ACHN (cell line): ENCODE results near the gene SERPINB2.

ENCODE experiments used
- DNase-seq: peaks from one replicate; pipeline ENCODE4 v3.0.0-alpha.2; 2015
- in situ Hi-C: cut with HindIII; loops from 2 replicates; pipeline ENCODE4 v1.10.0; 2017; ENCODE audit warnings: low sequenced_read_pairs, low pct_ligation_motif_present, low pct_unique_long_range_greater_than_20kb

SERPINB2 gene, protein sequence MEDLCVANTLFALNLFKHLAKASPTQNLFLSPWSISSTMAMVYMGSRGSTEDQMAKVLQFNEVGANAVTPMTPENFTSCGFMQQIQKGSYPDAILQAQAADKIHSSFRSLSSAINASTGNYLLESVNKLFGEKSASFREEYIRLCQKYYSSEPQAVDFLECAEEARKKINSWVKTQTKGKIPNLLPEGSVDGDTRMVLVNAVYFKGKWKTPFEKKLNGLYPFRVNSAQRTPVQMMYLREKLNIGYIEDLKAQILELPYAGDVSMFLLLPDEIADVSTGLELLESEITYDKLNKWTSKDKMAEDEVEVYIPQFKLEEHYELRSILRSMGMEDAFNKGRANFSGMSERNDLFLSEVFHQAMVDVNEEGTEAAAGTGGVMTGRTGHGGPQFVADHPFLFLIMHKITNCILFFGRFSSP

DNA sequence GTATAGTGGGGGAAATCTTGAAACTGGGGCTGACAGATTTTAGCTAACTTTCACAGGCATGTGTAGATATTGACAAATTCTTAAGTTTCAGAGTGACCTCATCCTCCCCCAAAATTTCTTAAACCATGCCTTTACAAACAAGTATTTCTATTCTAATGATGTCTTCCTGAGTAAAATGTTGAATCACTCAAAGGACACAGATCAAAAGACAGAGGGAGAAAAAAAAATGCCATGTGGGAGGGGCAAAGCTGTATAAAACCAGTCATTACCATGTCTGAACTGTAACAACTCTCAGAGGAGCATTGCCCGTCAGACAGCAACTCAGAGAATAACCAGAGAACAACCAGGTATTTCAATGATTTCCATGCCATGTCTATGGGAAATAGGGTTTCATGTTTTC, at the start of gene SERPINB2:
Gene SERPINB2 (plus strand): TSS at position 282 of the 400 bp plus-strand sequence. CDS start 3,740 bp downstream, outside the sequence.
- DNase-seq: no peak
- in situ Hi-C loops: no loop called here

DNA sequence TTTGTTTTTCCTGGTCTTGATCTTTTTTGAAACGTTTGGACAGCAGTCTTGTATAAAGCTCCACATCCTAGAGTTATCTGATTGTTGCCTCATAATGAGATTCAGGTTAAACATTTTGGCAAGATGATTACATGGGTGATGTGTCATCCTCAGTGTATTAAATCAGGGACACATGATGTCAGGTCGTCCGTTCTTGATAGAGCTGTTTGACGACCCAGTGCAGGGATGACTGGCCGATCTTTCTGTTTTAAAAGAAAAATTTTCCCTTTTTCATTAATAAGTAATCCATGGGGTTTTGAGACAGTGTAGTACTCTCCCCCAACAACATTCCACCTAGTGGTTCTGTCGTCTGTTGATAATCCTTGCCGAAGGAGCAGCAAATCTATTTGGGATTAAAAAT, 44.5 kb upstream of the SERPINB2 start:
- DNase-seq: no peak
- in situ Hi-C loops: no loop called here

DNA sequence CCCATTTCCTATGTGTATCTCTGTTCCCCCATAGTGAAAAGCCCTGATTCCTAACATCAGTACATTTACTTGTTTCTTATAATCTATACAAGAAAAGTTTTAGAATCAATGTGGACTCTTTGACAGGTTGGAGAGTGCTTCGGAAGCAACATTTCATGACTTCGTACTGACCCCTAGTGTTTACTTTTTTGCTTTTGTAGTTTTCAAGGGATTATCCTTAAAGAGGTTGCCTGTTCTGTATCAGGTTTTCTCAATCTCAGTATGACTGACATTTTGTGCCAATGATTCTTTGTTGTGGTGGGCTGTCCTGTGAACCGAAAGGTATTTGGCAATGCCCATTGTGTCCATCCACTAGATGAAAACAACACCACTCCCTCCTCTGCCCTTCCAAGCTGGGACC, 43.3 kb upstream of the SERPINB2 start:
- in situ Hi-C loops: no loop called here

DNA sequence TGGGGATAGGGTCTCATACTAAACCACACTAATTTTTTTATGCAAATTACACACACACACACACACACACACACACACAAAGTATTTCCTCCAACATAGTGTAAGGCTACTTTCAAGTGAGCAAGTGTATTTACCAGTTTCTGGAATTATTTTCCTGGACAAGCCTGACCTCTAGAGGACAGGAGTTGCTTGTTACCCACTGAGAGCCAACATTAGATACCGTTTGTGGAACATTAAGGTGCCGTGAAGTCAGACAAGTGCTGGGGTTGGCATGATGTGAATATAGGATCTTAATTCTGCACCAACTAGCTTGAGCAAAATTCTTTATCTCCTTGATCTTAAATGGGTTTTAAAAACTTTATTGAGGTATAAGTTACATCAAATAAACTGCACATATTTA, 39.3 kb upstream of the SERPINB2 start:
- DNase-seq: peak; percentile 54
- in situ Hi-C loops: no loop called here

More for the DNA sequence above, 43.3 kb upstream of the SERPINB2 start:
- DNase-seq: peak; percentile 39

DNA sequence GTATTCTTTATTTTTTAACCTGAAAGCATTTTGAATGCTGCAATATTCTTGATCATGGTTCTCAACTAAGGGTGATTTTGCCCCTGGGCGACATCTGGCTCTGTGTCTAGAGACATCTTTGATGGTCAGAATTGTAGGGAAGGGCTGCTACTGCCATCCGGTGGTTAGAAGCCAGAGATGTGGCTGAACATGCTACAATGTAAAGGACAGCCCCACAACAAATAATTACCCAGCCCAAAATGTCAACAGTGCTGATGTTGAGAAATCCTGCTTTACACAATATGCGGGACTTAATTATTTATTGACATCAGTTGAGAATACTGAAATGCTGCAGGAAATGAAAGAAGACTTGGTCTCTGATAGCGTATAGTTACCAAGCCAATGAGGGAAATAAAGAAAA, 37.5 kb upstream of the SERPINB2 start:
- DNase-seq: peak; percentile 8
- in situ Hi-C loops: no loop called here

DNA sequence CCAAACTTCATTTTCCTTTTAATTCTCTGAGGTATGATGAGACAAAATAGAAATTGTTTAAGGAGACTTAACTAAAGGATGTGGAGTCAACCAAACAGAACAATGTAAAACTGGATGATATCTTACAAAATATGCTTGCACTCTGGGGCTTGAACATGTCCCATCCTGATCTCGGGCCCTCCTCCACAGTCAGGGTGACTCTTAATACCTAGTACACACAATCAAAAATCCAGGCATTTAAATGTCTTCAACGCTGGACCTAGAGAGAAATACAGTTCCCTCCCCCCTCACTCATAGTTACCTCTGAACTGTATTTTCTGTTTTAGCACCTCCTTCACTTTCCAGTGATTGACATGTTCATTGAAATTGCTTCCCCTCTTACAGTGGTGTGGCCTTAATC, 36.9 kb upstream of the SERPINB2 start:
- no peak for DNase-seq
- in situ Hi-C loops: no loop called here

DNA sequence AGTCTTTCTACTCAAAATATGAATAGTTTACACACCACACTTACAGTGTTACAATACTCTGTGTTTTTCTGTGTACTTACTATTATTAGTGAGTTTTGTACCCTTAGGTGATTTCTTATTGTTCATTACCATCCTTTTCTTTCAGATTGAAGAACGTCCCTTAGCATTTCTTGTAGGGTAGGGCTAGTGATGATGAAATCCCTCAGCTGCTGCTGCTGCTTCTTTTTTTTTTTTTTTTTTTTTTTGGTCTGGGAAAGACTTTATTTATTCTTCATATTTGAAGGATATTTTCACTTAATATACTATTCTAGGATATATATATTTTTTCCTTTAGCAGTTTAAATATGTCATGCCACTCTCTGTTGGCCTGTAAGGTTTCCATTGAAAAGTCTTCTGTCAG, 29.0 kb upstream of the SERPINB2 start:
- no peak for DNase-seq
- in situ Hi-C loops: no loop called here

DNA sequence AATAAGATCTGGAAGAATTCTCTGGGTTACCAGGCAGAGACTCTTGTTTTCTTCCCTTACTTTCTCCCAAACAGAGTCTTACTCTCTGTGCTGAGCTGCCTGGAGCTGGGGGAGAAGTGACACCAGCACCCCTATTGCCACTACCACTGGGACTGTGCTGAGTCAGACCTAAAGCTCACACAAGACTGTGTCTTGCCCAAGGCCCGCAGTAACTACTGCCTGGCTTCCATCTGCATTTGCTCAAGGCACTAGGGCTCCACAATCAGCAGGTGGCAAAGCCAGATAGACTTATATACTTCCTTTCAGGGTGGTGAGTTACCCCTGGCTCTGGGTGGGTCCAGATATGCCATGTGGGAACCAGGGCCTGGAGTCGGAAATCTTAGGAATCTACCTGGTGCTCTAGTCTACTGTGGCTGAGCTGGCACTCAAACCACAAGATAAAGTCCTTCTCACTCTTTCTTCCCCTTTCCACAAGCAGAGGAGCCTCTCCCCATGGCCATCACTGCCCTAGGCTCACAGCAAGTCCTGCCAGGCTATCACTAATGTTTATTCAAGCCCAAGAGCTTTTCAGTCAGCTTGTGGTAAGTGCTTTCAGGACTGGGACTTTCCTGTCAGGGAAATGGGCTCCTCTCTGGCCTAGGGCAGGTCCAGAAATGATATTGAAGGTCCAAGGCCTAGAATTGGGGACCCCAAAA, 27.6 kb upstream of the SERPINB2 start:
- no peak for DNase-seq
- in situ Hi-C loops: no loop called here

DNA sequence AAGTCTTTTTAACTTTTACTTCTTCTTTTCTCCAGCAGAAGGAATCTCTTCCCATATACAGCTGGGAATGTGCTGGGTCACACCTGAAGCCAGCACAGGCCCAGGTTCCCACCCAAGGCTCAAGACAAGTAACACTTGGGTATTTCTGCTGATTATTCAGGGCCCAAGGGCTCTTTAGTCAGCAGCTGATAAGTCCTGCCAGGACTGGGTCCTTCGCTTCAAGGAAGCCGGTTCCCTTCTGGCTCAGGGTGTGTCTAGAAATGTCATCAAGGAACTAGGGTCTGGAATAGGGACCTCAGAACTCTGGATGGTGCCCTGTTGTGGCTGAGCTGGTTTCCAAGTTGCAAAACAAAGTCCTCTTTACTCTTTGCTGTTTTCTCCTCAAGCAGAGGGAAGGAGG, 27.0 kb upstream of the SERPINB2 start:
- in situ Hi-C loops: no loop called here
- DNase-seq: no peak

DNA sequence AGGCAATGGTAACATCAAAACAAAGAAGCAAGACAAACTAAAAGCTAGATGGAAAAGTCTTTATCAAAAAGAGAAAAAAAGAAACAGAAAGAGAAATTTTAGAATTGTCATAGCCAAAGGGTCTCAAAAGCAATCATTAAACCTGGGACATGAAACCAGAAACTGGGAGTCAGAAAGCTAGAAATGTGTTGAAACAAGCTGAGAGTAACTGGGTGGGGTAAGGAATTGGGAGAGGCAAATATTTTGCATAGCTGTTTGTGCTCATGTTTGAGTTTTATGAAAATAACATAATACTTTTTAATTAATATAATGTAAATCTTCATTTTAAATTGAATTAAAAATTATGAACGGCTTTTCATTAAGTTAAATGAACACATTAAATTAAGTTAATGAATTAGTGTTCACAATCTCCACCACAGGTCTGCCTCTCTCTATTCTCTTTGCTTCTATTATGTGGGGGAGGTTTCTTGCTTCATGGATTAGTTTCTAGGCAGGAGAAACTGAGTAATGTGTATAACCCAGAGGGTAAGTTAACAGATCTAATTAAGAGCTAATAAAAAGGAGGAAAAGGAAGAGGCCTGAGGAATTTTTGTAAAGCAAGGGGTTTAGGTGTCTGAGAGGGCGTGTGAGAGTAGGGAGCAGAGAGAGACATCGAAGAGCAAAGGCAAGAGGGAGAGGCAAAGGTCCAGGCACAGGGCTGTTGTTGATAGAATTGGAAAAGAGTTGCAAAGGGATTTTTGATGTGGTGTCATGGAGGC, 20.0 kb upstream of the SERPINB2 start:
- DNase-seq: no peak
- in situ Hi-C loops: no loop called here

DNA sequence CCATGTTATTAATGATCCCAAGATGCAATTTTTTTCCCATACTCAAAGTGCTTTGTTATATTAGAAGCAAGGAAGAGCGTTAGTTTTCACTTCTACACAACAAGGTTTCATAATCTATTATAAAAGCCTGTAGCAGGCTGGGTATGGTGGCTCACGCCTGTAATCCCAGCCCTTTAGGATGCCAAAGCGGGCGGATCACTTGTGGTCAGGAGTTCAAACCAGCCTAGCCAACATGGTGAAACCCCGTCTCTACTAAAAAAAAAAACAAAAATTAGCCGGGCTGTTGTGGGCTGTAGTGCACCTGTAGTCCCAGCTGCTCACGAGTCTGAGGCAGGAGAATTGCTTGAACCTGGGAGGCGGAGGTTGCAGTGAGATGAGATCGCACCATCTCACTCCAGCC, 19.0 kb upstream of the SERPINB2 start:
- in situ Hi-C loops: no loop called here
- DNase-seq: no peak

DNA sequence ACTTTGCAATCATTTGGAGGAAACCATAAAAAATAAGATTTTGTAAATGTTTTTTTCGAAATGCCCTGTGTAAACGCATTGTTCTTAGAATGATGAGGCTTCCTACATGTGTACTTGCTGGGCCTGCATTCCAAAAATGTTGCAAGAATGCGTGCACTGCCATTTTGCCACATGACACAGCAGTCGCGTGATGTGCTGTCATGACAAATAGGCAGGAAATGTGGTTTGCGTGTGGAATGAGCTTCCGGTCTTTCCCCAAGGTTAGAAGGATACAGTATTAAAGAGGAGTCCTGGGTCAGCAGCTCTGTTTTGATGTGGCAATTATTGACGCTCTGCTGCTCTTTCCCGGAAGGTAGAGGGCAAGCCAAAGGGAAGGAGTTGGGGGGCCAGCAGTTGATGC, 18.1 kb upstream of the SERPINB2 start:
- in situ Hi-C loops: no loop called here
- DNase-seq: no peak

DNA sequence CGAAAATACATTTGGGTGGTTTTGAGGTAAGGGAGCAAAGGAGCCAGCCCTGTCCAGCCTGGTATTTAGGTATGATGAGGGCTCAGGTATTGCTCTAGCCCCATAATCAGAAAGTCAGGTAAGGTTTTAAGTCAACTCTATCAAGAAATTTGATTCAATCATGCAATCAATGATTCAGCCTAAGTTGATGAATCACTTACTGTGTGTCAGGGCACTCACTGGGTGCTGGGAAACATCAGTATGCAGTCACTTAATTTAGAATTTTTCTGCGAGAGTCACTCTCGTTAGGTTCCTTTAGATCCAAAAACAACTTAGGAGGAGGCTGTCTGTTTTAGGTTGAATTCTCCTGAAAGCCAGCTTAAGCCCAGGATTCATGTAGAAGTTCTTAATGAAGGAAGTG, 17.7 kb upstream of the SERPINB2 start:
- no peak for DNase-seq

DNA sequence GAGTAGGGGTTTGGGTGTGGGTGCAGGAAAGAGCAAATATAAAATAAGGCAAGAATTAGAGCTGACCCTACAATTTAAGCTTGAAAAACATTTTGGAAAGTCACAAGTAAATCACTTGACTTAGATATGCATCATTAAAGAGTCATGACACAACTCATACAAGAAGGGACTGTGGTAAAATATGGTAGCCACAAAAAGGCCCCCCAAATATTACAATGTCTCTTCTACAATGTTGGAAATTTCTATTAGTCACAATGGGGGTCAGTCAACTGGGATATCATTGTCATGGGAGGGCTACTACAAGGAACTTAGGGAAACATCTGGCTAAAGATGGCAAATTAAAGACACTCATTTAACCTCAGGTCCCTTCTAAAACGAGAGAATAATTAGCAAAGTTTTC, 15.7 kb upstream of the SERPINB2 start:
- in situ Hi-C loops: no loop called here

More for the DNA sequence above, 17.7 kb upstream of the SERPINB2 start:
- in situ Hi-C loops: no loop called here

DNA sequence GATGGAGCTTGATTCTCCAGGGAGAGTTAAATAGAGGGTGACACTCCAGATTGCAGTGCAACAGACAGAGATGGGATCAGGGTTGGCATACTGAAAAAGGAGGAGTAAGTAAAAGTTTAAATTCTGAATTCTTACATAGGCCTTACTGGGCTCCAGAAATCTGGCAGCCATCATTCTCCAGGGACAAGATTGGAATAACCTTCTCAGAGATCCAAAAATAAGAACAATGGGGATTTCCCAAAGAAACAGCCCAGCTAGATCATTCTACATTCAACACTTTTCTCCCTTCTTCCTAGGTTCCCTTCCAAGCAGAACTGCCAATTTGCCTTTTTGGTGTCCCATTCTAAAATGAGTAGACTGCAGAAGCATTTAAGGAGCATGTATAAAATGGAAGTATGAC, 14.9 kb upstream of the SERPINB2 start:
- no peak for DNase-seq
- in situ Hi-C loops: no loop called here

More for the DNA sequence above, 15.7 kb upstream of the SERPINB2 start:
- DNase-seq: no peak

DNA sequence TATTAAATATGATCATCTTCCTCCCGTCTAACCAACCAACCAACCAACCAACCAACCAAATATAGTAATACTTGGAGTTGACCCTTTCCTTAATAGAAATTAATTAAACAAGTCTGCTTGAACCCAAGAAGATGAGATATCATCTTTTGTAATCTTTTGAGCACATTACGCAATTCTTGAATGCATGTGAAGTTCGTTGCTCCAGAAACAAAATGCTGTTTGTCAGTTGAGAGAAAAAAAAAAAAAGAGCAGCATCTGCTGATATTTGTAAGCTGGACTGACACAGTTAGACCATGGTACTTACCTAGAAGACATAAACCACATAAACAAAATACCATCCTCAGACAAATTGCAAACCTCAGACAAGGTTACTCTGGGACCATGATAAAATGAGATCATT, 9.2 kb upstream of the SERPINB2 start:
- no peak for DNase-seq

DNA sequence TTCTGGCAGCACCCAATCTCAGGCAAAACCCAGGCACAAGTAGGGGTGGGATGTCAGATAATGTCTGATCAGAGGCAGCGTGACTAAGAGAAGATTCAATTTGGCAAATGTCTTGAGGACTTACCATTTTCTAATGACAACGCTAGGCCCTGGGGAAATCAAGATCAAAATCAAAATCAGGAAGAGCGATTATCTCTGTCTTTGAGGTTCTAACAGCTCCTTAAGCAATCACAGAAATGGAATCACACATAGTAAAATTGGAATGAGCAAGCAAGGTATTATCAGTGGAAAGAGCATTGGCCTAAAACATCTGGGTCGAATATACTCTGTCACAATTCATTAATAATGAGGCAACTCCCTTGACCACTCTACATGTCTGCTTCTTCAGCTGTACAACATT, 8.6 kb upstream of the SERPINB2 start:
- no peak for DNase-seq
- in situ Hi-C loops: no loop called here

More for the DNA sequence above, 9.2 kb upstream of the SERPINB2 start:
- in situ Hi-C loops: no loop called here

DNA sequence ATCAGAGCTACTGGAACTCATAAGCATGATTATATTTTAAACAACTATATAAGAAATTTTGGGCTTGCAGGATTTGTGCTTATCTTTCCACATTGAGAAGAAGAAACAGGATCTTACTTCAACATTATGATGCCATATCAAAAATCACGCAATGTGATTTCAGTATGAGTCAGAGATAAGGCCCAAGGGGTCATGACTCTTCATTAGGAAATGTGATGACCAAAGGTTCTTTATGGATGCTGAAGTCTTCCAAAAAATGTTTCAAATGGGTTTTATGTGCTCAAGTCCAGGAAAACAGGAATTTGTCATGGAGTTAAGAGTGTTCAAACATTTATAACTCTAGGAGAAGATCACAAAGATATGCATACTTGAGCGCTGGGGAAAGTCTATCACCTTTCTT, 7.8 kb upstream of the SERPINB2 start:
- DNase-seq: no peak
- in situ Hi-C loops: no loop called here

DNA sequence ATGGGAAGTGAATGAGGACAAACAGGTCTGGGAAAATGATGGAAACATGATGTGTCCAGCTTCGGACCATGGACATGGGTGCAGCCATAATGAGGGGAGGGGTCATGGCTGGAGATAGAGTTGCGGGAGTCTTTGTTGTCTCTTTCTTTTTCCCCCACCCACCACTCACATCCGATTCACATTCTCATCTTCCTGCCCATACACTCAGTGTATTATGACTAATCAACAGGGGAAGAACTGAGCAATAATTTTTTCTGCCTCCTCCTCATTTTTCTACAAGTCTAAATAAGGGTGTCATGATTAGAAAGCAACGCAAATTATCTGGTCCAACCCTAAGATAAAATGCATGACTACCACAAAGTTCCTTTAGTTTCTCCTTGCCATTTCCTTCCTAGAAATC, 5.7 kb upstream of the SERPINB2 start:
- in situ Hi-C loops: no loop called here
- no peak for DNase-seq
